Measurements from ENCODE around the gene ERI2.
"Not testable (repeated sequence)": the region's sequence is repeated elsewhere in the genome, so short reads cannot be mapped to it uniquely, and the experiment has no call there.

ERI2 gene

GRCh38 chr16:20799599-20799998, 6.7 kb downstream of the ERI2 start:
- Mint-ChIP-seq H3K9me3 (no peaks in the 10 kb centered on the region), H3K27ac (no peak overlapping the region), H3K27me3 (no peaks in the 10 kb centered on the region), H3K36me3 (ENCODE audit: low read depth) (peaks cover 33% of the 10 kb centered on the region), H3K4me1 (ENCODE audit: low read depth) (peaks cover 7% of the 10 kb centered on the region), H3K4me3 (no peak overlapping the region)

GRCh38 chr16:20798364-20798763, 7.9 kb downstream of the ERI2 start:
- Mint-ChIP-seq H3K9me3 (no peaks in the 10 kb centered on the region), H3K4me1 (ENCODE audit: low read depth) (peaks cover 7% of the 10 kb centered on the region), H3K27ac (no peak overlapping the region), H3K27me3 (no peaks in the 10 kb centered on the region), H3K4me3 (no peak overlapping the region), H3K36me3 (ENCODE audit: low read depth) (peaks cover 32% of the 10 kb centered on the region)

GRCh38 chr16:20791923-20792612, 14.2 kb downstream of the ERI2 start:
- peaks cover 5% of the 10 kb centered on the region for H3K36me3 Mint-ChIP-seq (ENCODE audit: low read depth)
- no peaks in the 10 kb centered on the region for H3K27me3 Mint-ChIP-seq
- no peak overlapping the region for H3K27ac Mint-ChIP-seq
- no peaks in the 10 kb centered on the region for H3K9me3 Mint-ChIP-seq
- H3K4me1 Mint-ChIP-seq (ENCODE audit: low read depth), result no peaks in the 10 kb centered on the region
- no peak overlapping the region for H3K4me3 Mint-ChIP-seq

GRCh38 chr16:20789130-20789529, 17.1 kb downstream of the ERI2 start:
- H3K36me3 Mint-ChIP-seq (ENCODE audit: low read depth), result no peaks in the 10 kb centered on the region
- no peaks in the 10 kb centered on the region for H3K4me1 Mint-ChIP-seq (ENCODE audit: low read depth)
- no peaks in the 10 kb centered on the region for H3K9me3 Mint-ChIP-seq
- H3K27me3 Mint-ChIP-seq, result no peaks in the 10 kb centered on the region
- no peak overlapping the region for H3K27ac Mint-ChIP-seq
- no peak overlapping the region for H3K4me3 Mint-ChIP-seq

- Mint-ChIP-seq H3K9me3 (no peaks in the 10 kb centered on the region), H3K36me3 (ENCODE audit: low read depth) (peaks cover 9% of the 10 kb centered on the region), H3K27me3 (no peaks in the 10 kb centered on the region), H3K4me1 (ENCODE audit: low read depth) (no peaks in the 10 kb centered on the region), H3K4me3 (no peak overlapping the region), H3K27ac (no peak overlapping the region)
These were observed 22.1 kb downstream of the ERI2 start for GRCh38 chr16:20784204-20784603.

GRCh38 chr16:20782470-20782869, 23.8 kb downstream of the ERI2 start:
- peaks cover 9% of the 10 kb centered on the region for H3K36me3 Mint-ChIP-seq (ENCODE audit: low read depth)
- H3K27ac Mint-ChIP-seq, result no peak overlapping the region
- no peaks in the 10 kb centered on the region for H3K9me3 Mint-ChIP-seq
- H3K4me3 Mint-ChIP-seq, result no peak overlapping the region
- no peaks in the 10 kb centered on the region for H3K27me3 Mint-ChIP-seq
- no peaks in the 10 kb centered on the region for H3K4me1 Mint-ChIP-seq (ENCODE audit: low read depth)

- H3K36me3 Mint-ChIP-seq (ENCODE audit: low read depth), result peaks cover 9% of the 10 kb centered on the region
- no peaks in the 10 kb centered on the region for H3K4me1 Mint-ChIP-seq (ENCODE audit: low read depth)
- no peak overlapping the region for H3K27ac Mint-ChIP-seq
- H3K27me3 Mint-ChIP-seq, result no peaks in the 10 kb centered on the region
- no peaks in the 10 kb centered on the region for H3K9me3 Mint-ChIP-seq
- no peak overlapping the region for H3K4me3 Mint-ChIP-seq
These were observed 24.6 kb downstream of the ERI2 start for GRCh38 chr16:20781697-20782096.

- H3K36me3 Mint-ChIP-seq (ENCODE audit: low read depth), result peaks cover under 1% of the 10 kb centered on the region
- no peaks in the 10 kb centered on the region for H3K9me3 Mint-ChIP-seq
- H3K27ac Mint-ChIP-seq, result no peak overlapping the region
- no peak overlapping the region for H3K4me3 Mint-ChIP-seq
- no peaks in the 10 kb centered on the region for H3K4me1 Mint-ChIP-seq (ENCODE audit: low read depth)
- H3K27me3 Mint-ChIP-seq, result no peaks in the 10 kb centered on the region
These were observed 31.4 kb downstream of the ERI2 start for GRCh38 chr16:20774703-20775362.

- no peaks in the 10 kb centered on the region for H3K36me3 Mint-ChIP-seq (ENCODE audit: low read depth)
- no peaks in the 10 kb centered on the region for H3K27me3 Mint-ChIP-seq
- H3K9me3 Mint-ChIP-seq, result no peaks in the 10 kb centered on the region
- no peak overlapping the region for H3K27ac Mint-ChIP-seq
- no peaks in the 10 kb centered on the region for H3K4me1 Mint-ChIP-seq (ENCODE audit: low read depth)
- H3K4me3 Mint-ChIP-seq, result no peak overlapping the region
These were observed 32.6 kb downstream of the ERI2 start for GRCh38 chr16:20773679-20774078.

- Mint-ChIP-seq H3K27me3 (no peaks in the 10 kb centered on the region), H3K36me3 (ENCODE audit: low read depth) (no peaks in the 10 kb centered on the region), H3K4me3 (no peak overlapping the region), H3K9me3 (no peaks in the 10 kb centered on the region), H3K27ac (no peak overlapping the region), H3K4me1 (ENCODE audit: low read depth) (peaks cover 12% of the 10 kb centered on the region)
These were observed 37.5 kb downstream of the ERI2 start for GRCh38 chr16:20768818-20769217.

- no peak overlapping the region for H3K27ac Mint-ChIP-seq
- H3K27me3 Mint-ChIP-seq, result no peaks in the 10 kb centered on the region
These were observed 38.2 kb downstream of the ERI2 start for GRCh38 chr16:20768121-20768520.

GRCh38 chr16:20767577-20767976, 38.7 kb downstream of the ERI2 start:
- no peaks in the 10 kb centered on the region for H3K36me3 Mint-ChIP-seq (ENCODE audit: low read depth)
- no peak overlapping the region for H3K4me3 Mint-ChIP-seq

More at GRCh38 chr16:20768121-20768520, 38.2 kb downstream of the ERI2 start:
- H3K9me3 Mint-ChIP-seq, result no peaks in the 10 kb centered on the region
- H3K4me1 Mint-ChIP-seq (ENCODE audit: low read depth), result peaks cover 19% of the 10 kb centered on the region
- H3K36me3 Mint-ChIP-seq (ENCODE audit: low read depth), result no peaks in the 10 kb centered on the region
- H3K4me3 Mint-ChIP-seq, result no peak overlapping the region

GRCh38 chr16:20766294-20766693, 40.0 kb downstream of the ERI2 start:
- Mint-ChIP-seq H3K36me3 (ENCODE audit: low read depth) (peaks cover 9% of the 10 kb centered on the region), H3K4me1 (ENCODE audit: low read depth) (peaks cover 30% of the 10 kb centered on the region), H3K4me3 (no peak overlapping the region), H3K9me3 (peaks cover 10% of the 10 kb centered on the region), H3K27me3 (no peaks in the 10 kb centered on the region), H3K27ac (no peak overlapping the region)

More at GRCh38 chr16:20767577-20767976, 38.7 kb downstream of the ERI2 start:
- Mint-ChIP-seq H3K4me1 (ENCODE audit: low read depth) (peaks cover 24% of the 10 kb centered on the region), H3K9me3 (no peaks in the 10 kb centered on the region), H3K27ac (no peak overlapping the region), H3K27me3 (no peaks in the 10 kb centered on the region)

- Mint-ChIP-seq H3K9me3 (peaks cover 15% of the 10 kb centered on the region), H3K4me1 (ENCODE audit: low read depth) (peaks cover 30% of the 10 kb centered on the region)
These were observed 40.5 kb downstream of the ERI2 start for GRCh38 chr16:20765732-20766131.

GRCh38 chr16:20764448-20764847, 41.8 kb downstream of the ERI2 start:
- not testable (repeated sequence) for H3K27me3 Mint-ChIP-seq, H3K27ac Mint-ChIP-seq, H3K4me3 Mint-ChIP-seq
- peaks cover 15% of the 10 kb centered on the region for H3K9me3 Mint-ChIP-seq
- H3K4me1 Mint-ChIP-seq (ENCODE audit: low read depth), result peaks cover 30% of the 10 kb centered on the region
- H3K36me3 Mint-ChIP-seq (ENCODE audit: low read depth), result peaks cover 13% of the 10 kb centered on the region

More at GRCh38 chr16:20765732-20766131, 40.5 kb downstream of the ERI2 start:
- no peaks in the 10 kb centered on the region for H3K27me3 Mint-ChIP-seq
- H3K36me3 Mint-ChIP-seq (ENCODE audit: low read depth), result peaks cover 10% of the 10 kb centered on the region
- no peak overlapping the region for H3K27ac Mint-ChIP-seq
- H3K4me3 Mint-ChIP-seq, result no peak overlapping the region
